GM12872 (cell line): ENCODE measurements around the gene TMEM134.
A peak's percentile ranks its signal among the peaks of the same experiment; 100 is the strongest.

Experiments used
- CTCF ChIP-seq: IDR thresholded peaks from 3 replicates; pipeline ENCODE4 v1.5.1; 2011; ENCODE audit warnings: low read depth, mild to moderate bottlenecking, low read length, moderate library complexity; ENCODE audit not compliant: insufficient read depth

Gene TMEM134

DNA sequence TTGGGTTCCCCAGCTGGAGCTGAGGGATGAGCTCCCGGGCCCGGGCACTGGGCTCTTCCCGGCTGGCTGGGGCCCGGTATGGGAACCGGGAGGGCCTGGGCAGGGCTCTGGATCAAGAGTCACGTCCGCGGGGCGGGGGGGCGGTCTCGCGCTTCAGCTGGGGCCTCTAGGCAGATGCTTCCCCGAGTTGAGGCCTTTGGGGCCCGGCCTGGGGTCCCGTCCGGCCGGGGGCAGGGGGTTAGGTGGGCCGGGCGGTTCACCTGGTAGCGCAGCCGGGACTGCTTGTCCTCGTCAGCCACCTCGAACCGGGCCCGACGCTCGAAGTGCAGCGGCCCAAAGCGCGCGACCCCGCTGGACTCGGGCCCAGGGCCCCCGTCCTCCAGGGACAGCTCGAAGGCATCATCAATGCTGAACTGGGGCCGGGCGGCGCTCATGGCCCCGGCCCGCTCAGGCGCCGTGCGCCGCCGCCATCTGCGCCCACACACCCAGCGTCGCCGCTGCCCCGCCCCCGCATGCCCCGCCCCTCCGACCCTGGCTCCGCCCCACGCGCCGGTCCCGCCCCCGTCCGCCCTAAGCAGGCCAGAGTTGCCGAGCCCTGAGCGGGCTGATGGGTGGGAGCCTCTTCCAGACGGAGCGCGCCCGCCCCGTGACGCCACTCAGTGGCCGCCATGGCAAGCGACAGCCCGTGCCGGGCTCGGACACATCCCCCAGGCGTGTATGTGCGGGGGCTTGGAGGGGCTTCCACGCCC lies at the start of gene TMEM134:
TSS of gene TMEM134 (minus strand) at position 493 of the 749 bp plus-strand sequence. CDS start at position 434, 59 bp downstream.
- peak; percentile 65 for TF ChIP-seq CTCF

DNA sequence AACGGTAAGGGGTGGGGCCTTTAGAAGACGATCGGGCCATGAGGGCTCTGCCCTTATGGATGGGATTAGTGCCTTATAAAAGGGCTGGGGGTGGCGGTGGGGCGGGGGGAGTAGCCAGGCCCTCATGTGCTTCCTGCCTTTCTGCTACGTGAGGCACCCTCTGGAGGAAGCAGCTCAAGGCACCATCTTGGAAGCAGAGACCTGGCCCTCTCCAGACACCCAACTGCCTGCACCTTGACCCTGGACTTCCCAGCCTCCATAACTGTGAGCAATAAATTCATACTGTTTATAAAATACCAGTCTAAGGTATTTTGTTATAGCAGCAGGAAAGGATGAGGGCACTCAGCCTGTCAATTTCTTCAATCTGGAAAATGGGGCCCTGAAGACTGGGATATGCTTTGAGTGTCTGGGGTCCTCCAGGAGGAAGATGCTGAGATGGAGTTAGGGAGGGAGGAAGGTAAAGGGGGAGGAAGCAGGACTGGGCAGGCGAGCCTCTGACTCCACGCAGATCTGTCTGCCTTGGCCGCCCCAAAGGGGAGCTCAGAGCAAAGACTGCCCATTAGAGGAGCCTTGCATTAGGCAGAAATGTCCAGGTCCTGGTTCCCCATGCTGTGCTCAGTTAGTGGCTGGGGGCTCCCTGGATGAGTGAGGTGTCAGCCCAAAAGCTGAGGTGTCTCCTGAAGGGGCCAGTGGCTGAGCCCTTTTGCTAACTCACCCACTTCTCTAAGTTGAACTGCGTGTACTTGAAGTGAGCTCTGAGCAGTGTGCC lies 48.9 kb upstream of the TMEM134 start:
- no peak for TF ChIP-seq CTCF

GRCh38 chr11:67516806-67517205 lies 47.8 kb upstream of the TMEM134 start:
- no peak for TF ChIP-seq CTCF

GRCh38 chr11:67514116-67514515 lies 45.1 kb upstream of the TMEM134 start:
- no peak for TF ChIP-seq CTCF

DNA sequence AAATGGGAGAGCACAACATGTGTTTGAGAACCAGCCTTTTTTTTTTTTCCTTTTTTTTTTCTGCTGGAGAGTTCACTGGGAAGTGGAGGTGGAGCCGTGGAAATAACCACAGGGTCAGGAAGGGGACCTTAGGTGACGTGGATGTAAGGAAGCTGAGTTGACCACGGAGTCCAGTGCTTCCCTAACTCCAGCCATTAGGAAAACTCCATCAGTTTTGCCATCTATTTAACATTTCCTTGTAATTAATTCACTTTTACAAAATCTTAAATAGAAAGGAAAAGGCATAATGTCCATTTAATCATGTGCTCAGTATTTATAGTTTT lies 40.9 kb upstream of the TMEM134 start:
- TF ChIP-seq CTCF = no peak

- no peak for TF ChIP-seq CTCF
Measured at GRCh38 chr11:67508486-67509121, 39.6 kb upstream of the TMEM134 start.

DNA sequence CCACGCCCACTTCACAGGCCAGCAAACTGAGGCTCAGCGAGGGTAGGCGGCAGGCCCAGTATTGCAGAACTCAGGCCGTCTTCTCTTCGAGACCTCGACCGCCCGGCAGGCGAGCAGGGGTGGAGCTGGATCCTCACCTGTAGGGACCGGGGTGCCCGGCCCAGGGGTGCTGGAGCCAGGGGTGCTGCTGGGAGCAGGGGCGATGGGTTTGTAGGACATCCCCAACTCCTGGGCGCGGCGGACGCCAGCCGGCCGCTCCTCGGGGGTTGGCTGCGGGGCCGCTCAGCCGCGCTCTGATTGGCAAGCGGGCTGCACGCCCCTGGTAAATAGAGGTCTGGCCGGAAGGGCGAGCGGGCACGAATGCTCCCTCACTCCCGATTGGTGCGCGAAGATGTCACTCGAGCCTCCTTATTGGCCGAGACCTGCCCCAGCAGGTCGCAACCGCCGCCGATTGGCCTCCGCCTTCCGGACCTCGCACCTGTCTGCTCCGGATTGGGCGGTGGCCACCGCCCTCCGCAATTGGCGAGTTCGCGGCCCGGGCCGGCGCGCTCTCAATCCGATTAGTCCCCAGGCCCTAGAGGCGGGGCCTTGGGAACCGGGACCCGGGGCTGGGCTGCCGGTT lies 38.9 kb upstream of the TMEM134 start, which contains the start of gene CDK2AP2:
TSS of gene CDK2AP2 (minus strand) at position 299 of the 622 bp plus-strand sequence. CDS start at position 219, 80 bp downstream.
- TF ChIP-seq CTCF = no peak
